ENCODE measurements around the gene ZSCAN18.

Gene ZSCAN18

GRCh38 chr19:58038688-58039204, 59.3 kb downstream of the ZSCAN18 start:
- DNase-seq = no peak
- H3K27ac ChIP-seq = no peak overlapping the region
- TF ChIP-seq, protein P1, sequence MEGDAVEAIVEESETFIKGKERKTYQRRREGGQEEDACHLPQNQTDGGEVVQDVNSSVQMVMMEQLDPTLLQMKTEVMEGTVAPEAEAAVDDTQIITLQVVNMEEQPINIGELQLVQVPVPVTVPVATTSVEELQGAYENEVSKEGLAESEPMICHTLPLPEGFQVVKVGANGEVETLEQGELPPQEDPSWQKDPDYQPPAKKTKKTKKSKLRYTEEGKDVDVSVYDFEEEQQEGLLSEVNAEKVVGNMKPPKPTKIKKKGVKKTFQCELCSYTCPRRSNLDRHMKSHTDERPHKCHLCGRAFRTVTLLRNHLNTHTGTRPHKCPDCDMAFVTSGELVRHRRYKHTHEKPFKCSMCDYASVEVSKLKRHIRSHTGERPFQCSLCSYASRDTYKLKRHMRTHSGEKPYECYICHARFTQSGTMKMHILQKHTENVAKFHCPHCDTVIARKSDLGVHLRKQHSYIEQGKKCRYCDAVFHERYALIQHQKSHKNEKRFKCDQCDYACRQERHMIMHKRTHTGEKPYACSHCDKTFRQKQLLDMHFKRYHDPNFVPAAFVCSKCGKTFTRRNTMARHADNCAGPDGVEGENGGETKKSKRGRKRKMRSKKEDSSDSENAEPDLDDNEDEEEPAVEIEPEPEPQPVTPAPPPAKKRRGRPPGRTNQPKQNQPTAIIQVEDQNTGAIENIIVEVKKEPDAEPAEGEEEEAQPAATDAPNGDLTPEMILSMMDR (IDR thresholded peaks at IDR 0.05; ENCODE audit: low read depth, low read length, missing control alignments) = no peak
- H3K4me3 ChIP-seq (ENCODE audit: low read depth, low read length) = no peak overlapping the region
- no peaks in the 10 kb centered on the region for H3K27me3 ChIP-seq (replicated peaks)
- H3K36me3 ChIP-seq (replicated peaks) = no peaks in the 10 kb centered on the region
- in situ Hi-C loops (cut with HindIII; ENCODE audit: low pct_ligation_motif_present, low sequenced_read_pairs) = no loop called here

GRCh38 chr19:58037927-58038687, 59.9 kb downstream of the ZSCAN18 start:
- in situ Hi-C loops (cut with HindIII; ENCODE audit: low pct_ligation_motif_present, low sequenced_read_pairs) = no loop called here
- no peak for DNase-seq
- TF ChIP-seq, protein P1 (IDR thresholded peaks at IDR 0.05; ENCODE audit: low read depth, low read length, missing control alignments) = no peak
- no peak overlapping the region for H3K4me3 ChIP-seq (ENCODE audit: low read depth, low read length)
- no peaks in the 10 kb centered on the region for H3K36me3 ChIP-seq (replicated peaks)
- H3K27me3 ChIP-seq (replicated peaks) = no peaks in the 10 kb centered on the region
- no peak overlapping the region for H3K27ac ChIP-seq

GRCh38 chr19:58035863-58036262, 62.2 kb downstream of the ZSCAN18 start:
- Histone ChIP-seq H3K27me3 (replicated peaks) (no peaks in the 10 kb centered on the region), H3K4me3 (ENCODE audit: low read depth, low read length) (no peak overlapping the region), H3K36me3 (replicated peaks) (no peaks in the 10 kb centered on the region), H3K27ac (no peak overlapping the region)
- in situ Hi-C loops (cut with HindIII; ENCODE audit: low pct_ligation_motif_present, low sequenced_read_pairs) = no loop called here
- TF ChIP-seq, protein P1 (IDR thresholded peaks at IDR 0.05; ENCODE audit: low read depth, low read length, missing control alignments) = no peak
- no peak for DNase-seq

DNA sequence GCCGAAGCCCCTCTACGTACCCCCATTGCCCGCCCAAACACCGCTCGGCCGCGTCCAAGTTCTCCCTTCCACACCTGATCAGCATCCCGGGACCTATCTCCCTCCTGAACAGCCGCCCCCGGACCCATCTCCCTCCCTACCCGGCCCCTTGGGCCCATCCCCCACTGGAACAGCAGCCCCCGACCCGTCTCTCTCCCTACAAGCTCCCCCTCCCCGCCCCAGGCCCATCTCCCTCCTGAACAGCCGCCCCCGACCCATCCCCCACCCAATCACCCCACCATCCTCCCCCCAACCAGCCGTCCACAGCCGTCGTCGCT, 63.6 kb downstream of the ZSCAN18 start:
- TF ChIP-seq, protein P1 (IDR thresholded peaks at IDR 0.05; ENCODE audit: low read depth, low read length, missing control alignments) = no peak
- no peak for DNase-seq
- Histone ChIP-seq H3K27ac (no peak overlapping the region), H3K4me3 (ENCODE audit: low read depth, low read length) (peak overlapping the region; percentile 29), H3K36me3 (replicated peaks) (no peaks in the 10 kb centered on the region), H3K27me3 (replicated peaks) (no peaks in the 10 kb centered on the region)
- in situ Hi-C loops (cut with HindIII; ENCODE audit: low pct_ligation_motif_present, low sequenced_read_pairs) = no loop called here

All from brain microvascular endothelial cell (primary cell).